Mononuclear cell (primary cell): Measurements from ENCODE around the gene NUTM2B. TPM values are rescaled to one million over a fixed set of nuclear protein-coding genes. Genes with fewer than 3 reads are reported as not detected.
"Not testable (repeated sequence)": the region's sequence is repeated elsewhere in the genome, so short reads cannot be mapped to it uniquely, and the experiment has no call there.

Source experiments
- H3K27me3 ChIP-seq: 2 replicates; pipeline ENCODE4 v1.6.0; 2011; ENCODE audit warnings: low read length, control low read depth; ENCODE audit not compliant: insufficient read depth
- H3K4me1 ChIP-seq: 2 replicates; pipeline ENCODE4 v1.5.1; 2011; ENCODE audit warnings: mild to moderate bottlenecking, low read length, control low read depth; ENCODE audit not compliant: insufficient read depth
- H3K4me3 ChIP-seq: 2 replicates; pipeline ENCODE4 v1.5.1; 2011; ENCODE audit warnings: mild to moderate bottlenecking, low read length, moderate library complexity
- H3K9me3 ChIP-seq: 2 replicates; pipeline ENCODE4 v1.5.1; 2011; ENCODE audit warnings: low read depth, mild to moderate bottlenecking, control low read depth, low read length
- total RNA-seq: library from RNA; depleted of rRNA; stranded (reverse); fragments of >200 nt; gene quantifications from one replicate; pipeline ENCODE4 v1.2.3, GENCODE V29; 2012

Gene NUTM2B
- total RNA-seq = 0.63 TPM

GRCh38 chr10:79702927-79703326, at the start of gene NUTM2B:
Gene NUTM2B (plus strand): TSS chr10:79703227. CDS start chr10:79703610, 383 bp downstream.
- H3K9me3 ChIP-seq, H3K27me3 ChIP-seq, H3K4me1 ChIP-seq, H3K4me3 ChIP-seq: not testable (repeated sequence)

- not testable (repeated sequence) for H3K4me1 ChIP-seq, H3K4me3 ChIP-seq, H3K27me3 ChIP-seq, H3K9me3 ChIP-seq
Measured at GRCh38 chr10:79663287-79663686, 39.7 kb upstream of the NUTM2B start.

GRCh38 chr10:79664686-79665085, 38.3 kb upstream of the NUTM2B start:
- H3K4me1 ChIP-seq, H3K9me3 ChIP-seq, H3K4me3 ChIP-seq, H3K27me3 ChIP-seq: not testable (repeated sequence)

GRCh38 chr10:79669248-79669788, 33.7 kb upstream of the NUTM2B start:
- not testable (repeated sequence) for H3K4me1 ChIP-seq, H3K27me3 ChIP-seq, H3K4me3 ChIP-seq, H3K9me3 ChIP-seq

- H3K27me3 ChIP-seq, H3K9me3 ChIP-seq, H3K4me3 ChIP-seq, H3K4me1 ChIP-seq: not testable (repeated sequence)
Measured at GRCh38 chr10:79674878-79675277, 28.1 kb upstream of the NUTM2B start.

GRCh38 chr10:79683026-79683883, 19.8 kb upstream of the NUTM2B start:
- not testable (repeated sequence) for H3K27me3 ChIP-seq, H3K4me1 ChIP-seq, H3K9me3 ChIP-seq, H3K4me3 ChIP-seq

- H3K9me3 ChIP-seq, H3K4me3 ChIP-seq, H3K27me3 ChIP-seq, H3K4me1 ChIP-seq: not testable (repeated sequence)
Measured at GRCh38 chr10:79683884-79684720, 18.9 kb upstream of the NUTM2B start.

GRCh38 chr10:79685044-79685685, 17.9 kb upstream of the NUTM2B start:
- not testable (repeated sequence) for H3K4me3 ChIP-seq, H3K9me3 ChIP-seq, H3K27me3 ChIP-seq, H3K4me1 ChIP-seq

GRCh38 chr10:79686595-79686994, 16.4 kb upstream of the NUTM2B start:
- not testable (repeated sequence) for H3K9me3 ChIP-seq, H3K27me3 ChIP-seq, H3K4me1 ChIP-seq, H3K4me3 ChIP-seq

GRCh38 chr10:79687406-79688150, 15.4 kb upstream of the NUTM2B start:
- H3K4me1 ChIP-seq, H3K4me3 ChIP-seq, H3K9me3 ChIP-seq, H3K27me3 ChIP-seq: not testable (repeated sequence)

GRCh38 chr10:79688798-79689197, 14.2 kb upstream of the NUTM2B start:
- H3K9me3 ChIP-seq, H3K4me3 ChIP-seq, H3K4me1 ChIP-seq, H3K27me3 ChIP-seq: not testable (repeated sequence)

GRCh38 chr10:79696596-79696995, 6.4 kb upstream of the NUTM2B start:
- H3K27me3 ChIP-seq, H3K4me1 ChIP-seq, H3K9me3 ChIP-seq, H3K4me3 ChIP-seq: not testable (repeated sequence)

GRCh38 chr10:79697141-79697540, 5.9 kb upstream of the NUTM2B start:
- not testable (repeated sequence) for H3K4me3 ChIP-seq, H3K27me3 ChIP-seq, H3K4me1 ChIP-seq, H3K9me3 ChIP-seq

- H3K4me3 ChIP-seq, H3K27me3 ChIP-seq, H3K9me3 ChIP-seq, H3K4me1 ChIP-seq: not testable (repeated sequence)
Measured at GRCh38 chr10:79700381-79700944, 2.6 kb upstream of the NUTM2B start.
